Left ventricle myocardium inferior (tissue), 1 donor: ENCODE results near the gene PRDM16. TPM values are rescaled to one million over a fixed set of nuclear protein-coding genes. Genes with fewer than 3 reads are reported as not detected.

ENCODE experiments used
- DNase-seq: peaks from one replicate; pipeline ENCODE4 v3.0.0-alpha.2; 2020
- H3K27ac ChIP-seq: fragments of 200-600 bp; replicated peaks from 2 replicates; pipeline ENCODE4 v1.8.0; 2021
- H3K27me3 ChIP-seq: fragments of 200-600 bp; 2 replicates; pipeline ENCODE4 v1.8.0; 2021; ENCODE audit warnings: low read depth
- H3K36me3 ChIP-seq: fragments of 200-600 bp; 2 replicates; pipeline ENCODE4 v1.8.0; 2021
- H3K4me1 ChIP-seq: fragments of 200-600 bp; 2 replicates; pipeline ENCODE4 v1.8.0; 2021
- H3K4me3 ChIP-seq: fragments of 200-600 bp; 2 replicates; pipeline ENCODE4 v1.8.0; 2021; ENCODE audit warnings: mild to moderate bottlenecking, moderate library complexity
- H3K9me3 ChIP-seq: fragments of 200-600 bp; replicated peaks from 2 replicates; pipeline ENCODE4 v1.8.0; 2021
- intact Hi-C: fragments of 100-400 bp; cut with micrococcal nuclease; formaldehyde crosslinking; loops from one replicate; pipeline ENCODE4 v1.11.0; 2022
- total RNA-seq: library from RNA; stranded (reverse); fragmentation: NEBNext Ultra II Directional; extraction: Animal tissue kit (Norgen Biotek cat#: 25700); gene quantifications from one replicate; pipeline ENCODE4 v1.2.1, GENCODE V29; 2021
- TF ChIP-seq, protein P1 (sequence below): fragments of 200-600 bp; IDR thresholded peaks from 2 replicates; pipeline ENCODE4 v1.8.0; 2021; ENCODE audit warnings: antibody characterized with exemption, mild to moderate bottlenecking, borderline replicate concordance
- donor health status: DM: no; HTN: yes; CAD: no; lungs with severe emphysema.

Gene PRDM16
- total RNA-seq, 1 donor from 2014 or later: 16.6 TPM

DNA sequence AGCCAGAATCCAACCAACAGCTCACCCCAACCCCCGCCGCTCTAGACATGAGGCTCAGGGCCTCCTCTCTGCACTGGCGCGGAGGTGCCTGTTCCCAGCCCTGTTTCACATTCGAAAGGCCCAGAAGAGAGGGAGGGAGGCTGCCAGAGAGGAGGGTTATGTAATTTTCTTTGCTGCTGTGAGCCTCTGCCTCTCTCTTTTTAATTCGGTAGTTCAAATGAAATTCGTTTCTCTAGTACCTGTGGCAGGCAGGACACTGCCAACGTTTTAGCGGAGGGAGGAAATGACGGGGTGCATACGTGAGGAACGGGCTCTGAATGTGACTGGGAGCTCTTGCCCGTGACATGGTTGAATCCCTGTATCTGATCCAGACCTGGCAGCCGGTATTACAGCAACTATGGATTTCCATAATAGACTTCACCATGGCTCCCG is 9.4 kb downstream of the PRDM16 start:
- peaks cover 47% of the 10 kb centered on the region for H3K27me3 ChIP-seq
- H3K4me3 ChIP-seq: peak overlapping the region; percentile 38
- no peaks in the 10 kb centered on the region for H3K9me3 ChIP-seq
- DNase-seq: no peak
- peaks cover 87% of the 10 kb centered on the region for H3K4me1 ChIP-seq
- peak overlapping the region; percentile 78 for H3K27ac ChIP-seq
- H3K36me3 ChIP-seq: no peaks in the 10 kb centered on the region
- intact Hi-C loops: no loop called here
- TF ChIP-seq, protein P1, sequence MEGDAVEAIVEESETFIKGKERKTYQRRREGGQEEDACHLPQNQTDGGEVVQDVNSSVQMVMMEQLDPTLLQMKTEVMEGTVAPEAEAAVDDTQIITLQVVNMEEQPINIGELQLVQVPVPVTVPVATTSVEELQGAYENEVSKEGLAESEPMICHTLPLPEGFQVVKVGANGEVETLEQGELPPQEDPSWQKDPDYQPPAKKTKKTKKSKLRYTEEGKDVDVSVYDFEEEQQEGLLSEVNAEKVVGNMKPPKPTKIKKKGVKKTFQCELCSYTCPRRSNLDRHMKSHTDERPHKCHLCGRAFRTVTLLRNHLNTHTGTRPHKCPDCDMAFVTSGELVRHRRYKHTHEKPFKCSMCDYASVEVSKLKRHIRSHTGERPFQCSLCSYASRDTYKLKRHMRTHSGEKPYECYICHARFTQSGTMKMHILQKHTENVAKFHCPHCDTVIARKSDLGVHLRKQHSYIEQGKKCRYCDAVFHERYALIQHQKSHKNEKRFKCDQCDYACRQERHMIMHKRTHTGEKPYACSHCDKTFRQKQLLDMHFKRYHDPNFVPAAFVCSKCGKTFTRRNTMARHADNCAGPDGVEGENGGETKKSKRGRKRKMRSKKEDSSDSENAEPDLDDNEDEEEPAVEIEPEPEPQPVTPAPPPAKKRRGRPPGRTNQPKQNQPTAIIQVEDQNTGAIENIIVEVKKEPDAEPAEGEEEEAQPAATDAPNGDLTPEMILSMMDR: no peak

DNA sequence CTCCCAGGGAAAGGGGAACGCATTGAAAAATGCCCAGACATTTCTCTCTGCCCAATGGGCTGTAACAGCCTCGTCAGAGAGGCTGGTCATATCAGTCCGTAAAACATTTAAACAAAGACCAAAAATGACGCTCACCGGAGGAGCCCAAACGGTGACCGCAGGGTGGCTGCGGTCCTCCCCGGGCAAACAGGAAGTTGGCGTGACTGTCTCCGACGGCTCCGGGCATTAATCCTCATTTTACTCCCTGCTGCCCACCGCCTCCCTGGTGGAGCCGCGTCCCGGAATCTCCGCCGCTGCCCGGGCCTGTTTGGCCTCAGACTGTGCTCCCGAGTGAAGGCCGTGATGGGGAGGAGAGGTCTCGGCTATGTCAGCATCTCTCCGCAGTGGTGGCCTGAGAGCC is 9.9 kb downstream of the PRDM16 start:
- TF ChIP-seq, protein P1: no peak
- no peaks in the 10 kb centered on the region for H3K9me3 ChIP-seq
- intact Hi-C loops: no loop called here
- H3K4me3 ChIP-seq: peak overlapping the region; percentile 38
- no peaks in the 10 kb centered on the region for H3K36me3 ChIP-seq
- no peak for DNase-seq
- H3K27ac ChIP-seq: peak overlapping the region; percentile 78
- peaks cover 87% of the 10 kb centered on the region for H3K4me1 ChIP-seq
- H3K27me3 ChIP-seq: peaks cover 42% of the 10 kb centered on the region

DNA sequence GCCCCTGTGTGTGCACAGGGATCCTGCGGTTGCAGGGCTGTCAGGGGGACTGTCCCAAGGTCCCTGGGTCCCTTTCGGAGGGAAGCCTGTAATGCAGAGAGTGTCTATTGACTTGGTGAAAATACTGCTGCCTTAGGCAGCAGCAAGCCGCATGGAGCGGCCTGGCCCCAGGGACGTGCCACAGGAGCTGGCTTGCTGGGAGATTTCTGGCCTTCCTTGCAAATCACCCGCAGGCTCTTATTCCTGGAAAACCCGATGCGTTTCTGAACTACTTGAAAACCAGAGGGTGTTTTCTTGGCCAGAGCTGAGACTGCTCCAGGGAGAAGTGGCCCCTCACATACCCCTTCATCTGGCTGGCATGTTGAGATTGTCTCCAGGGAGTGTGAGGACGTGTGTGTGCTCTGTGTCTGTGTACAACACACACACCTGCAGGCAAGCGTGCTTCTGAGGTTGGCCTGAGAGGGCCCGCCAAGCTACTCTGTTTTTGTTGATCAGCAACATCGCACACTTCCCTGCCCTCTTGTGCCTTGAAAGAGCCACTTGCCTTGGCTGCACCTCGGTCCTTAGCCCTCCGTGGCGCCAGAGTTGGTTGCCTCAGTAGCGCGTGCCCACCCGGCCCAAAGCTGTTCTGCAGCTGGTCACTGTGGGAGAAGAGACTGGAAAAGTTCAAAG is 10.5 kb downstream of the PRDM16 start:
- H3K9me3 ChIP-seq: no peaks in the 10 kb centered on the region
- peak overlapping the region; percentile 78 for H3K27ac ChIP-seq
- no peak overlapping the region for H3K4me3 ChIP-seq
- intact Hi-C loops: no loop called here
- TF ChIP-seq, protein P1: no peak
- H3K27me3 ChIP-seq: peaks cover 36% of the 10 kb centered on the region
- no peaks in the 10 kb centered on the region for H3K36me3 ChIP-seq
- H3K4me1 ChIP-seq: peaks cover 87% of the 10 kb centered on the region
- no peak for DNase-seq

DNA sequence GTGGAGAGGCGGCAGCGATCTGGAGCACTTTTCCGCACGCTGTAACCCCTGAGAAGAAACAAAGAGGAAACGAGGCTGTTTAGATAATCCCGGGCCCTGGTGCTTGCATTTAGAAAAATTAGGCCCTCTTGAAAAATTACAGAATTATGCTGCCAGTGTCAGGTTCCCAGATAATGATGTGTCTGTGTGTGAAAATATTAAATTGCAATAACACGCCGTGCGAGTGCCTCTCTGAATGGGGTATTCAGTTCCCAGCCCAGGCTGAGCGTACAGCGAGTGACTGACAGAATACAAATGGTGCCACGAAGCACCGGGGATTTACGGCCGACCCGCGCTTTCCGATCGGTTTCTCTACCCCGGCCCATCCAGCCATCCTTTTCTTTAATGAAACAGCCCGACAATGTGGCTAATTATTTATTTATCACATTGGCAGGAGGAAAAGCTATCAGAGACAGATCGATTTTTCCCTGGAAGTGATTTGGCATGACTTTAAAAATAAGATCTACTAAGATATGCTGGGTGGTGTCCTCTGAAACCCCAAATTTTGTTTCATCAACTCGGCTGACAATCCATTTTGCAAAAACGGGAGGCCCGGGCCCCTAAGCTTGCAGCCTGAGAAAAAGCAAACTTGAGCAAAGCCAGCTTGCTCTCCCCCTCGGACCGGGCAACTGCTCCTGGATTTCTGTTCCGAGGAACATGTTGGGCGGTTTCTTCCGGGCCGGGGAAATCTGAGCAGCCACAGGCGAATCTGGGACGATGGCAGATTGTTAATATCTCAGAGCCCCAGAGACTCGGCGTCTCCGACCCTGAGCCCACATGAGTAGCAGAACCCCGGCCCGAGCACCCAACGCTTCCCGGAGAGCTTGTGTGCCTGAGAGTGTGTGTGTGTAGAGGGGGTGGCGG is 11.3 kb downstream of the PRDM16 start:
- peaks cover 87% of the 10 kb centered on the region for H3K4me1 ChIP-seq
- no peak for DNase-seq
- no peaks in the 10 kb centered on the region for H3K9me3 ChIP-seq
- intact Hi-C loops: no loop called here
- H3K36me3 ChIP-seq: no peaks in the 10 kb centered on the region
- TF ChIP-seq, protein P1: no peak
- H3K27me3 ChIP-seq: peaks cover 30% of the 10 kb centered on the region
- H3K4me3 ChIP-seq: no peak overlapping the region
- peak overlapping the region; percentile 19 for H3K27ac ChIP-seq

DNA sequence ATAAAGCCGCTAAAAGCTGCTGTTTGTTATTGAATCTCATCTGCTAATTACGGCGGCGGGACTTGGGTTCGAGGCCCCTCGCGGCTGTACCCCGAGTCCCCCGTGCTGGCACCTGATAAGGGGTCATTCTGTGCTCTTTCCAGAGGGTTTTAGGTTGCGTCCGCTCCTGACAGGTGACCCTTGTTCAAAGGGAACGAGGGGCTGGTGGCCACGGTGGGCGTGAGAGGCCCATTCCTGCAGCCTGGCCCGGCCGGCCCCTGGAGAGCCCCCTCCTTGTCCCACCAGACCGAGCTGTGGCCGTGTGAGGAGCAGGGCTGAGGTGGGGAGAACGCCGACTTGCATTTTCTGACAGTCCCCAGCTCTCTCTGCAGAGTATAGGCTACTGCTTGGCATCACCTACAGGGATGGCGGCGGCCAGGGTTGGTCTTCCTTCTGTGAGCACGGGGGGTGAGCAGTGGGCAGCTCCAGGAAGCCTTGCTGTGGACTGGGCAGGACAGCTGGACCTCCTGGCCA is 12.2 kb downstream of the PRDM16 start:
- Histone ChIP-seq H3K4me3 (no peak overlapping the region), H3K4me1 (peaks cover 80% of the 10 kb centered on the region), H3K36me3 (no peaks in the 10 kb centered on the region), H3K27me3 (peaks cover 21% of the 10 kb centered on the region), H3K27ac (peak overlapping the region; percentile 69), H3K9me3 (no peaks in the 10 kb centered on the region)
- no peak for DNase-seq
- TF ChIP-seq, protein P1: no peak
- intact Hi-C loops: no loop called here
